Neural crest cell (in vitro differentiated cells): ENCODE results near the gene C6. TPM values are rescaled to one million over a fixed set of nuclear protein-coding genes. Genes with fewer than 3 reads are reported as not detected.

Experiments used
- DNase-seq: peaks from one replicate; pipeline ENCODE4 v3.0.0; 2021; ENCODE audit warnings: low read depth, mixed read lengths, low spot score
- H3K27ac Mint-ChIP-seq: one replicate; pipeline ENCODE4 v1.8.0; 2021; ENCODE audit warnings: mild to moderate bottlenecking, mixed read lengths; ENCODE audit not compliant: unreplicated experiment
- H3K27me3 Mint-ChIP-seq: 2 replicates; pipeline ENCODE4 v1.8.0; 2021; ENCODE audit warnings: low read depth, mild to moderate bottlenecking, mixed read lengths
- H3K36me3 Mint-ChIP-seq: 2 replicates; pipeline ENCODE4 v1.8.0; 2021; ENCODE audit warnings: low read depth, mild to moderate bottlenecking, mixed read lengths
- H3K4me1 Mint-ChIP-seq: 2 replicates; pipeline ENCODE4 v1.8.0; 2021; ENCODE audit warnings: mixed read lengths
- H3K4me3 Mint-ChIP-seq: one replicate; pipeline ENCODE4 v1.8.0; 2021; ENCODE audit warnings: mild to moderate bottlenecking, mixed read lengths
- H3K9me3 Mint-ChIP-seq: 2 replicates; pipeline ENCODE4 v1.8.0; 2021; ENCODE audit warnings: mixed read lengths
- CTCF ChIP-seq: fragments of 200-600 bp; sonication (generic); conservative IDR thresholded peaks from 2 replicates; pipeline ENCODE4 v1.5.0; 2021; ENCODE audit warnings: antibody characterized with exemption, mild to moderate bottlenecking
- total RNA-seq: library from RNA; stranded (reverse); gene quantifications from 2 replicates; pipeline ENCODE4 v1.2.1, GENCODE V29; 2021

C6 gene
- total RNA-seq, 1 donor from 2014 or later, result not detected

- TF ChIP-seq CTCF, result no peak
- Mint-ChIP-seq H3K9me3 (no peaks in the 10 kb centered on the region), H3K36me3 (no peaks in the 10 kb centered on the region), H3K27me3 (peaks cover 2% of the 10 kb centered on the region), H3K4me3 (no peak overlapping the region), H3K4me1 (no peaks in the 10 kb centered on the region), H3K27ac (no peak overlapping the region)
- DNase-seq, result no peak
Observed at GRCh38 chr5:41109186-41109585, 104.1 kb downstream of the C6 start.

- Mint-ChIP-seq H3K27me3 (peaks cover 2% of the 10 kb centered on the region), H3K9me3 (no peaks in the 10 kb centered on the region), H3K27ac (no peak overlapping the region), H3K4me3 (no peak overlapping the region), H3K4me1 (no peaks in the 10 kb centered on the region), H3K36me3 (no peaks in the 10 kb centered on the region)
- DNase-seq, result no peak
- TF ChIP-seq CTCF, result no peak
Observed at GRCh38 chr5:41102341-41102740, 111.0 kb downstream of the C6 start.

DNA sequence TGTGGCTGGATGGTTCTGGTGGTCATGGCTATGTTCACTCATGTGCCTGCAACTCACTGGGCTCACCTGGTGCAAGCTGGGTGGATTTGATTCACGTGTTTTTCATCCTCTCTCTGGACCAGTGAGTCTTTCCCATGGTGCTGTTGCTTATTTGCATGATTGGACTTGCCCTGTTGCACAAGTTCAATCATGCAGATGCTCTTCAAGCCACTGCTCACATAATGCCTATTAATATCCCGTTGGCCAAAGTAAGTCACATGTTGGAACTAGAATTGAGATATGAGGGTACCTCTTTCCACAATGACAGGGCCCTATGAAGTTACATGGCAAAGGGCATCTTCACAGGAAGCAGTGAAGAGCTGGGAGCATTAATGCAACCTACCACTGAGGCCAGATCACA lies 115.7 kb downstream of the C6 start:
- Mint-ChIP-seq H3K4me1 (peaks cover 4% of the 10 kb centered on the region), H3K27me3 (peaks cover 2% of the 10 kb centered on the region), H3K9me3 (peaks cover 5% of the 10 kb centered on the region), H3K36me3 (no peaks in the 10 kb centered on the region), H3K4me3 (no peak overlapping the region), H3K27ac (no peak overlapping the region)
- no peak for TF ChIP-seq CTCF
- DNase-seq, result no peak

GRCh38 chr5:41095324-41096101 lies 117.8 kb downstream of the C6 start:
- no peak for TF ChIP-seq CTCF
- Mint-ChIP-seq H3K4me3 (no peak overlapping the region), H3K9me3 (peaks cover 10% of the 10 kb centered on the region), H3K27ac (no peak overlapping the region), H3K27me3 (peaks cover 4% of the 10 kb centered on the region), H3K36me3 (no peaks in the 10 kb centered on the region), H3K4me1 (peaks cover 4% of the 10 kb centered on the region)
- DNase-seq, result no peak

- no peak for TF ChIP-seq CTCF
- Mint-ChIP-seq H3K36me3 (no peaks in the 10 kb centered on the region), H3K4me3 (no peak overlapping the region), H3K4me1 (peaks cover 4% of the 10 kb centered on the region), H3K9me3 (peaks cover 10% of the 10 kb centered on the region), H3K27ac (no peak overlapping the region), H3K27me3 (peaks cover 4% of the 10 kb centered on the region)
- no peak for DNase-seq
Observed at GRCh38 chr5:41094871-41095270, 118.5 kb downstream of the C6 start.
